Mesenchymal stem cell (in vitro differentiated cells and primary cell): Measurements from ENCODE around the gene IL1RAP.

Source experiments
- DNase-seq: peaks from one replicate; pipeline ENCODE4 v3.0.0-alpha.2; 2013
- H2AFZ ChIP-seq: one replicate; pipeline ENCODE4 v1.6.1; 2013; ENCODE audit warnings: low read depth, mild to moderate bottlenecking, control low read depth, inconsistent platforms, low read length, moderate library complexity
- H2AK5ac ChIP-seq: 2 replicates; pipeline ENCODE4 v1.6.1; 2013; ENCODE audit warnings: low read length, moderate library complexity, mild to moderate bottlenecking, inconsistent platforms; ENCODE audit not compliant: severe bottlenecking
- H2BK120ac ChIP-seq: one replicate; pipeline ENCODE4 v1.6.1; 2013; ENCODE audit warnings: low read depth, mild to moderate bottlenecking, inconsistent platforms, low read length, moderate library complexity
- H2BK12ac ChIP-seq, 2 experiments: one replicate each; pipeline ENCODE4 v1.6.1; 2013; ENCODE audit warnings: inconsistent platforms in 2 of 2, low read length in 2 of 2, mild to moderate bottlenecking in 2 of 2, moderate library complexity in 2 of 2, control low read depth in 1 of 2
- H2BK15ac ChIP-seq: one replicate; pipeline ENCODE4 v1.6.1; 2013; ENCODE audit warnings: mild to moderate bottlenecking, low read depth, inconsistent platforms; ENCODE audit not compliant: poor library complexity, severe bottlenecking
- H2BK5ac ChIP-seq: 2 replicates; pipeline ENCODE4 v1.6.1; 2013; ENCODE audit warnings: low read depth, mild to moderate bottlenecking, low read length, control low read depth, inconsistent platforms; ENCODE audit not compliant: poor library complexity, severe bottlenecking
- H3K14ac ChIP-seq, 2 experiments: one replicate each; pipeline ENCODE4 v1.6.1; 2013; ENCODE audit warnings: inconsistent platforms in 2 of 2, low read length in 2 of 2, control low read depth in 1 of 2, mild to moderate bottlenecking in 1 of 2, moderate library complexity in 1 of 2
- H3K18ac ChIP-seq, 2 experiments: one replicate each; pipeline ENCODE4 v1.6.1; 2013; ENCODE audit warnings: inconsistent platforms in 2 of 2, low read length in 2 of 2, control low read depth in 1 of 2, low read depth in 1 of 2, mild to moderate bottlenecking in 1 of 2
- H3K23ac ChIP-seq, 2 experiments: one replicate each; pipeline ENCODE4 v1.6.1; 2013; ENCODE audit warnings: inconsistent platforms in 2 of 2, low read length in 2 of 2, mild to moderate bottlenecking in 2 of 2, moderate library complexity in 2 of 2, control low read depth in 1 of 2
- H3K27ac ChIP-seq: 2 replicates; pipeline ENCODE4 v1.5.1; 2013; ENCODE audit warnings: mild to moderate bottlenecking, moderate library complexity, low read length, control low read depth, inconsistent platforms; ENCODE audit not compliant: poor library complexity, severe bottlenecking
- H3K27me3 ChIP-seq, 2 experiments: 2 replicates each; pipeline versions ENCODE4 v1.6.1 to v1.7.0; 2013; ENCODE audit warnings: low read length in 2 of 2, mild to moderate bottlenecking in 2 of 2, moderate library complexity in 2 of 2, control low read depth in 1 of 2, inconsistent platforms in 1 of 2; ENCODE audit not compliant: control insufficient read depth in 1 of 2, insufficient read depth in 1 of 2
- H3K36me3 ChIP-seq, 2 experiments: 2 replicates each; pipeline versions ENCODE4 v1.6.1 to v1.7.0; 2013; ENCODE audit warnings: low read length in 2 of 2, control low read depth in 1 of 2, inconsistent platforms in 1 of 2, low read depth in 1 of 2, mild to moderate bottlenecking in 1 of 2; ENCODE audit not compliant: insufficient read depth in 2 of 2, control insufficient read depth in 1 of 2
- H3K4ac ChIP-seq, 2 experiments: one replicate each; pipeline ENCODE4 v1.6.1; 2013; ENCODE audit warnings: inconsistent platforms in 2 of 2, low read length in 2 of 2, mild to moderate bottlenecking in 2 of 2, moderate library complexity in 2 of 2, control low read depth in 1 of 2, low read depth in 1 of 2
- H3K4me1 ChIP-seq: 2 replicates; pipeline ENCODE4 v1.6.1; 2013; ENCODE audit warnings: low read depth, low read length, control low read depth; ENCODE audit not compliant: control insufficient read depth, insufficient read depth
- H3K4me2 ChIP-seq: 2 replicates; pipeline ENCODE4 v1.6.1; 2013; ENCODE audit warnings: low read length, mild to moderate bottlenecking, inconsistent platforms; ENCODE audit not compliant: poor library complexity, severe bottlenecking
- H3K4me3 ChIP-seq, 2 experiments: 2 replicates each; pipeline versions ENCODE4 v1.5.1 to v1.7.0; 2013; ENCODE audit warnings: low read length in 2 of 2, mild to moderate bottlenecking in 2 of 2, control low read depth in 1 of 2, low read depth in 1 of 2; ENCODE audit not compliant: insufficient read depth in 1 of 2
- H3K79me1 ChIP-seq: replicated peaks from 2 replicates; pipeline ENCODE4 v1.6.1; 2013; ENCODE audit warnings: mild to moderate bottlenecking, control low read depth, low read length, inconsistent platforms; ENCODE audit not compliant: poor library complexity, severe bottlenecking
- H3K9ac ChIP-seq: 2 replicates; pipeline ENCODE4 v1.7.0; 2013; ENCODE audit warnings: mild to moderate bottlenecking, low read length, moderate library complexity
- H3K9me3 ChIP-seq: 2 replicates; pipeline ENCODE4 v1.7.0; 2013; ENCODE audit warnings: mild to moderate bottlenecking, low read length; ENCODE audit not compliant: control insufficient read depth
- H4K8ac ChIP-seq: one replicate; pipeline ENCODE4 v1.6.1; 2013; ENCODE audit warnings: inconsistent platforms, mild to moderate bottlenecking, low read length, moderate library complexity
- H4K91ac ChIP-seq: one replicate; pipeline ENCODE4 v1.6.1; 2013; ENCODE audit warnings: mild to moderate bottlenecking, low read length, inconsistent platforms
- WGBS: methylation state at CpG from one replicate; pipeline ENCODE4 v1.1.7; 2013; ENCODE audit warnings: mixed read lengths; 5-methylcytosine and 5-hydroxymethylcytosine counted together

IL1RAP gene

GRCh38 chr3:190695994-190696393 is 182.1 kb downstream of the IL1RAP start:
- H2BK15ac ChIP-seq = no peak overlapping the region
- no peak overlapping the region for H4K8ac ChIP-seq
- H2BK5ac ChIP-seq = no peak overlapping the region
- no peak overlapping the region for H3K23ac ChIP-seq
- H2AFZ ChIP-seq = no peak overlapping the region
- no peak overlapping the region for H2AK5ac ChIP-seq
- H3K4ac ChIP-seq = no peak overlapping the region
- no peak overlapping the region for H3K27ac ChIP-seq
- WGBS = 96% methylated on average over 2 of the region's 5 CpGs
- no peaks in the 10 kb centered on the region for H3K79me1 ChIP-seq
- no peaks in the 10 kb centered on the region for H3K27me3 ChIP-seq
- no peak overlapping the region for H3K4me3 ChIP-seq
- H4K91ac ChIP-seq = no peak overlapping the region
- H2BK120ac ChIP-seq = no peak overlapping the region
- no peaks in the 10 kb centered on the region for H3K4me1 ChIP-seq
- no peak overlapping the region for H3K9ac ChIP-seq
- H3K36me3 ChIP-seq = no peaks in the 10 kb centered on the region
- no peak overlapping the region for H3K18ac ChIP-seq
- no peak overlapping the region for H2BK12ac ChIP-seq
- no peak for DNase-seq
- H3K4me2 ChIP-seq = no peak overlapping the region
- no peak overlapping the region for H3K14ac ChIP-seq
- no peaks in the 10 kb centered on the region for H3K9me3 ChIP-seq

GRCh38 chr3:190696777-190697501 is 183.1 kb downstream of the IL1RAP start:
- DNase-seq = peak; percentile 62
- Histone ChIP-seq H2AFZ (no peak overlapping the region), H3K4me1 (no peaks in the 10 kb centered on the region), H3K36me3 (no peaks in the 10 kb centered on the region), H3K9me3 (no peaks in the 10 kb centered on the region), H3K18ac (peak overlapping the region; percentile 2 to 68), H3K27ac (no peak overlapping the region), H3K4me3 (no peak overlapping the region), H3K27me3 (no peaks in the 10 kb centered on the region), H4K8ac (no peak overlapping the region), H3K79me1 (no peaks in the 10 kb centered on the region), H2BK15ac (no peak overlapping the region), H2BK5ac (no peak overlapping the region), H3K4ac (peak overlapping the region in 1 of 2 experiments; percentile 12), H2AK5ac (peak overlapping the region; percentile 34), H3K9ac (peak overlapping the region; percentile 82), H3K14ac (no peak overlapping the region), H4K91ac (peak overlapping the region; percentile 22), H3K23ac (no peak overlapping the region), H2BK12ac (peak overlapping the region in 1 of 2 experiments; percentile 63), H3K4me2 (no peak overlapping the region), H2BK120ac (no peak overlapping the region)
- WGBS = 76% methylated on average over 6 of the region's 7 CpGs

- no peaks in the 10 kb centered on the region for H3K9me3 ChIP-seq
- no peak overlapping the region for H3K23ac ChIP-seq
- H2BK12ac ChIP-seq = no peak overlapping the region
- no peak overlapping the region for H4K8ac ChIP-seq
- H3K18ac ChIP-seq = no peak overlapping the region
- H3K4ac ChIP-seq = no peak overlapping the region
- peak overlapping the region in 1 of 2 experiments; percentile 66 for H3K4me3 ChIP-seq
- no peak overlapping the region for H3K4me2 ChIP-seq
- H3K27me3 ChIP-seq = no peaks in the 10 kb centered on the region
- H2BK5ac ChIP-seq = no peak overlapping the region
- no peak overlapping the region for H2AK5ac ChIP-seq
- no peak for DNase-seq
- peak overlapping the region; percentile 82 for H3K9ac ChIP-seq
- H2BK15ac ChIP-seq = no peak overlapping the region
- no peaks in the 10 kb centered on the region for H3K4me1 ChIP-seq
- H4K91ac ChIP-seq = no peak overlapping the region
- H3K27ac ChIP-seq = no peak overlapping the region
- H3K79me1 ChIP-seq = no peaks in the 10 kb centered on the region
- no peak overlapping the region for H2AFZ ChIP-seq
- no peaks in the 10 kb centered on the region for H3K36me3 ChIP-seq
- no peak overlapping the region for H3K14ac ChIP-seq
- no peak overlapping the region for H2BK120ac ChIP-seq
Observed at GRCh38 chr3:190697502-190697830, 183.6 kb downstream of the IL1RAP start.

DNA sequence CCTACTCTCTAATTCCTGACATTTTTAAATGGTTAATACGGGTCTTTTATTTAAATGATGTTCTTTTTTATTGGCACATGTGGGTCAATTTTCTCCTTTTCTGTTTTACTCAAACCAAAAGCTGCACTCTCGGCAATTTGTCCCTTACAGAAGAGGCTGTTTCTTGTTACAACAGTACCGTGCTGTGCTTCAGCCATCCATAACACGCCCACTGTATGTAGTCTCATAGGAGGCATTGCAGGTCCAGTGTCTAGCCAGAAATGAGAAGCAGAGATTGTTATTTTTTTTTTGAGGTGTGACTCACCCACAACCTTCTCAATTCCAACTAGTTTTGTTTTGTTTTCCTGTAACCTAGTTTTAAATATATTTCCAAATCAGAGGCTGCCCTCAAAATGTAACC is 184.0 kb downstream of the IL1RAP start:
- H2BK15ac ChIP-seq = no peak overlapping the region
- H2BK12ac ChIP-seq = no peak overlapping the region
- H3K4me3 ChIP-seq = peak overlapping the region in 1 of 2 experiments; percentile 66
- H3K4me1 ChIP-seq = no peaks in the 10 kb centered on the region
- H3K18ac ChIP-seq = no peak overlapping the region
- H3K27me3 ChIP-seq = no peaks in the 10 kb centered on the region
- no peak overlapping the region for H3K14ac ChIP-seq
- H4K8ac ChIP-seq = no peak overlapping the region
- DNase-seq = peak; percentile 33
- no peaks in the 10 kb centered on the region for H3K36me3 ChIP-seq
- no peak overlapping the region for H2BK120ac ChIP-seq
- no peak overlapping the region for H2AK5ac ChIP-seq
- peak overlapping the region; percentile 35 for H3K4me2 ChIP-seq
- H3K79me1 ChIP-seq = no peaks in the 10 kb centered on the region
- peak overlapping the region; percentile 82 for H3K9ac ChIP-seq
- no peak overlapping the region for H2BK5ac ChIP-seq
- no peaks in the 10 kb centered on the region for H3K9me3 ChIP-seq
- 93% methylated on average over 2 of the region's 4 CpGs for WGBS
- H2AFZ ChIP-seq = no peak overlapping the region
- no peak overlapping the region for H3K4ac ChIP-seq
- no peak overlapping the region for H3K27ac ChIP-seq
- H4K91ac ChIP-seq = no peak overlapping the region
- no peak overlapping the region for H3K23ac ChIP-seq
